Loucy (cell line): Measurements from ENCODE around the gene KIFAP3.

Experiments used
- CTCF ChIP-seq: fragments of 200-600 bp; sonication (generic); conservative IDR thresholded peaks from 2 replicates; pipeline ENCODE4 v1.5.1; 2014; ENCODE audit warnings: mild to moderate bottlenecking, antibody characterized with exemption, low read length
- EZH2phosphoT487 ChIP-seq: fragments of 200-600 bp; IDR thresholded peaks from 2 replicates; pipeline ENCODE4 v1.6.1; 2018; ENCODE audit warnings: antibody characterized with exemption, mild to moderate bottlenecking, moderate library complexity, borderline replicate concordance

DNA sequence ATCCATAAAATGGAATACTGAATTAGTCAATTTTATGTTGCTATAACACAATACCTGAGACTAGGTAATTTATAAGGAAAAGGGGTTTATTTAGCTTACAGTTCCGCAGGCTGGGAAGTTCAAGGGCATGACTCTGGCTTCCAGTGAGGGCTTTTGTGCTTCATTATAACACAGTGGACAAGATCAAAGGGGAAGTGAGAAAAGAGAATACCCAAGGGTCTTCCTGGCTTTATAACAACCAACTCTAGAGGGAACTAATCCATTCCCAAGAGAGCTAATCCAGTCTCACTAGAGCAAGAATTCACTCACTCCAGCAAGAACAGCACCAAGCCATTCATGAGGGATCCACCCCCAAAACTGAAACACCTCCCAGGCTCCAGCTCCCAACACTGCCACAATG, 3.1 kb downstream of the KIFAP3 start:
- TF ChIP-seq CTCF, result no peak
- no peak for TF ChIP-seq EZH2phosphoT487
